Neuronal stem cell (in vitro differentiated cells): ENCODE measurements around the gene KIAA1958.
"Not testable (repeated sequence)": the region's sequence is repeated elsewhere in the genome, so short reads cannot be mapped to it uniquely, and the experiment has no call there.

Experiments used
- DNase-seq: peaks from one replicate; pipeline ENCODE4 v3.0.0-alpha.2; 2013; ENCODE audit warnings: low spot score
- H2AFZ ChIP-seq: one replicate; pipeline ENCODE4 v1.6.1; 2013; ENCODE audit warnings: mild to moderate bottlenecking, low read length, inconsistent platforms
- H2AK5ac ChIP-seq: 2 replicates; pipeline ENCODE4 v1.6.1; 2013; ENCODE audit warnings: low read depth, mild to moderate bottlenecking, inconsistent platforms, low read length, moderate library complexity, mixed read lengths
- H2BK120ac ChIP-seq: 2 replicates; pipeline ENCODE4 v1.6.1; 2013; ENCODE audit warnings: low read depth, mild to moderate bottlenecking, inconsistent platforms, low read length, moderate library complexity, mixed read lengths
- H2BK12ac ChIP-seq: one replicate; pipeline ENCODE4 v1.6.1; 2013; ENCODE audit warnings: low read length, inconsistent platforms
- H2BK15ac ChIP-seq: 2 replicates; pipeline ENCODE4 v1.6.1; 2013; ENCODE audit warnings: mild to moderate bottlenecking, low read length, inconsistent platforms, mixed read lengths
- H2BK5ac ChIP-seq: one replicate; pipeline ENCODE4 v1.6.1; 2013; ENCODE audit warnings: inconsistent platforms, mild to moderate bottlenecking, low read length, moderate library complexity
- H3K14ac ChIP-seq: one replicate; pipeline ENCODE4 v1.6.1; 2013; ENCODE audit warnings: low read length, inconsistent platforms
- H3K18ac ChIP-seq: 2 replicates; pipeline ENCODE4 v1.6.1; 2013; ENCODE audit warnings: low read length, inconsistent platforms
- H3K23ac ChIP-seq: 2 replicates; pipeline ENCODE4 v1.6.1; 2013; ENCODE audit warnings: low read depth, mild to moderate bottlenecking, mixed read lengths, low read length, inconsistent platforms; ENCODE audit not compliant: poor library complexity
- H3K27ac ChIP-seq: replicated peaks from 3 replicates; pipeline ENCODE4 v1.5.1; 2013; ENCODE audit warnings: low read length, inconsistent platforms
- H3K27me3 ChIP-seq, 3 experiments: 2 replicates each; pipeline ENCODE4 v1.6.1; 2013; ENCODE audit warnings: low read length in 3 of 3, mild to moderate bottlenecking in 2 of 3, inconsistent platforms in 1 of 3, low read depth in 1 of 3, mixed read lengths in 1 of 3, moderate library complexity in 1 of 3; ENCODE audit not compliant: control insufficient read depth in 3 of 3, insufficient read depth in 3 of 3
- H3K36me3 ChIP-seq, 2 donors: replicated peaks in 1 of 2; 2 replicates each; pipeline ENCODE4 v1.6.1; 2013; ENCODE audit warnings: low read length in 2 of 2; ENCODE audit not compliant: control insufficient read depth in 2 of 2, insufficient read depth in 2 of 2
- H3K4ac ChIP-seq: 2 replicates; pipeline ENCODE4 v1.6.1; 2013; ENCODE audit warnings: inconsistent platforms, mild to moderate bottlenecking, low read length, moderate library complexity
- H3K4me1 ChIP-seq, 2 donors: 1 replicate in 1 of 2; 2 replicates in 1 of 2; pipeline ENCODE4 v1.6.1; 2013; ENCODE audit warnings: low read length in 2 of 2, low read depth in 1 of 2; ENCODE audit not compliant: control insufficient read depth in 2 of 2, insufficient read depth in 1 of 2
- H3K4me2 ChIP-seq: one replicate; pipeline ENCODE4 v1.6.1; 2013; ENCODE audit warnings: mild to moderate bottlenecking, low read length, inconsistent platforms; ENCODE audit not compliant: insufficient read depth, poor library complexity, severe bottlenecking
- H3K4me3 ChIP-seq, 2 donors: 2 replicates each; pipeline ENCODE4 v1.5.1; 2013; ENCODE audit warnings: low read length in 2 of 2, mild to moderate bottlenecking in 2 of 2, inconsistent platforms in 1 of 2, moderate library complexity in 1 of 2
- H3K79me1 ChIP-seq: one replicate; pipeline ENCODE4 v1.6.1; 2013; ENCODE audit warnings: low read depth, mild to moderate bottlenecking, inconsistent platforms, low read length, moderate library complexity
- H3K9ac ChIP-seq: one replicate; pipeline ENCODE4 v1.6.1; 2013; ENCODE audit warnings: mild to moderate bottlenecking, low read depth, low read length, inconsistent platforms; ENCODE audit not compliant: poor library complexity
- H3K9me3 ChIP-seq, 2 donors: replicated peaks in 1 of 2; 2 replicates each; pipeline versions ENCODE3 to v1.6.1; 2013; ENCODE audit warnings: low read length in 2 of 2, mild to moderate bottlenecking in 2 of 2, inconsistent platforms in 1 of 2, low read depth in 1 of 2, mixed read lengths in 1 of 2, moderate library complexity in 1 of 2; ENCODE audit not compliant: control insufficient read depth in 2 of 2, insufficient read depth in 1 of 2
- H4K8ac ChIP-seq: one replicate; pipeline ENCODE4 v1.6.1; 2013; ENCODE audit warnings: low read depth, mild to moderate bottlenecking, inconsistent platforms, low read length, moderate library complexity
- H4K91ac ChIP-seq: one replicate; pipeline ENCODE4 v1.6.1; 2013; ENCODE audit warnings: low read length, low read depth, mild to moderate bottlenecking, inconsistent platforms; ENCODE audit not compliant: poor library complexity
- WGBS, 2 donors: extraction: QIAGEN DNeasy Blood & Tissue Kit; methylation state at CpG; one replicate each; pipeline ENCODE4 v1.1.7; 2013; ENCODE audit warnings: missing lambda C conversion rate in 2 of 2, mixed read lengths in 1 of 2; ENCODE audit not compliant: insufficient read length in 2 of 2, insufficient replicate concordance in 1 of 2; ENCODE audit errors: extremely low coverage in 2 of 2; 5-methylcytosine and 5-hydroxymethylcytosine counted together

Gene KIAA1958

GRCh38 chr9:112591875-112592274 is 105.2 kb downstream of the KIAA1958 start:
- H3K4ac ChIP-seq, H3K9ac ChIP-seq, H2BK15ac ChIP-seq, H2AFZ ChIP-seq, H3K27ac ChIP-seq, H4K8ac ChIP-seq, H2BK120ac ChIP-seq, H3K9me3 ChIP-seq, H3K4me2 ChIP-seq, H2BK5ac ChIP-seq, H3K18ac ChIP-seq, H3K4me3 ChIP-seq, DNase-seq, H3K14ac ChIP-seq, H3K79me1 ChIP-seq, H3K27me3 ChIP-seq, H4K91ac ChIP-seq, H3K23ac ChIP-seq, H2AK5ac ChIP-seq, H3K4me1 ChIP-seq, H2BK12ac ChIP-seq: not testable (repeated sequence)
- H3K36me3 ChIP-seq = peaks cover 0 to 28% of the 10 kb centered on the region in 2 donors
- no CpG with 5 or more reads among the region's 8 CpGs for WGBS, 2 donors

GRCh38 chr9:112599732-112600131 is 113.1 kb downstream of the KIAA1958 start:
- Histone ChIP-seq H2BK12ac (no peak overlapping the region), H2BK15ac (no peak overlapping the region), H3K9ac (no peak overlapping the region), H2AFZ (no peak overlapping the region), H4K8ac (no peak overlapping the region), H3K18ac (no peak overlapping the region), H3K9me3 (no peaks in the 10 kb centered on the region), H2BK120ac (no peak overlapping the region), H3K23ac (no peak overlapping the region), H3K27me3 (no peaks in the 10 kb centered on the region), H3K79me1 (no peaks in the 10 kb centered on the region), H3K4ac (no peak overlapping the region), H3K36me3 (peaks cover 0 to 18% of the 10 kb centered on the region in 2 donors), H3K4me2 (no peak overlapping the region), H3K4me3 (no peak overlapping the region), H3K14ac (no peak overlapping the region), H4K91ac (no peak overlapping the region), H2BK5ac (no peak overlapping the region), H2AK5ac (no peak overlapping the region), H3K27ac (no peak overlapping the region), H3K4me1 (peaks cover 2 to 3% of the 10 kb centered on the region in 2 donors)
- DNase-seq = no peak
- WGBS, 2 donors = no CpG with 5 or more reads among the region's 3 CpGs

- Histone ChIP-seq H2AFZ (no peak overlapping the region), H3K4ac (no peak overlapping the region), H3K18ac (no peak overlapping the region), H3K23ac (no peak overlapping the region), H3K27ac (no peak overlapping the region), H4K8ac (no peak overlapping the region), H2BK5ac (no peak overlapping the region), H2BK12ac (no peak overlapping the region), H3K9me3 (no peaks in the 10 kb centered on the region), H2BK120ac (no peak overlapping the region), H3K4me2 (no peak overlapping the region), H3K27me3 (no peaks in the 10 kb centered on the region), H2AK5ac (no peak overlapping the region), H3K36me3 (peaks cover 0 to 10% of the 10 kb centered on the region in 2 donors), H3K4me3 (no peak overlapping the region), H3K9ac (no peak overlapping the region), H3K4me1 (peaks cover 2 to 3% of the 10 kb centered on the region in 2 donors), H2BK15ac (no peak overlapping the region), H3K14ac (no peak overlapping the region), H3K79me1 (no peaks in the 10 kb centered on the region), H4K91ac (no peak overlapping the region)
- WGBS, 2 donors = no CpG with 5 or more reads among the region's 2 CpGs
- DNase-seq = no peak
Observed at GRCh38 chr9:112601636-112602035, 115.0 kb downstream of the KIAA1958 start.

GRCh38 chr9:112604790-112605189 is 118.2 kb downstream of the KIAA1958 start:
- Histone ChIP-seq H3K9me3 (no peaks in the 10 kb centered on the region), H4K8ac (no peak overlapping the region), H3K27ac (no peak overlapping the region), H3K9ac (no peak overlapping the region), H2BK5ac (no peak overlapping the region), H3K18ac (no peak overlapping the region), H3K4me2 (no peak overlapping the region), H3K4me1 (no peaks in the 10 kb centered on the region), H3K27me3 (no peaks in the 10 kb centered on the region), H3K14ac (no peak overlapping the region), H3K36me3 (peaks cover 0 to 7% of the 10 kb centered on the region in 2 donors), H3K4me3 (no peak overlapping the region), H2BK12ac (no peak overlapping the region), H3K4ac (no peak overlapping the region), H2BK120ac (no peak overlapping the region), H3K23ac (no peak overlapping the region), H4K91ac (no peak overlapping the region), H2BK15ac (no peak overlapping the region), H3K79me1 (no peaks in the 10 kb centered on the region), H2AK5ac (no peak overlapping the region), H2AFZ (no peak overlapping the region)
- no peak for DNase-seq
- no CpG with 5 or more reads among the region's 2 CpGs for WGBS, 2 donors
